ENCODE results near the gene CDH4. TPM values are rescaled to one million over a fixed set of nuclear protein-coding genes. Genes with fewer than 3 reads are reported as not detected.

The CDH4 gene
- total RNA-seq, 1 donor from 2014 or later = 0.99 TPM

- Mint-ChIP-seq H3K27me3 (ENCODE audit: low read depth) (peaks cover 3% of the 10 kb centered on the region), H3K36me3 (ENCODE audit: low read depth) (no peaks in the 10 kb centered on the region), H3K9me3 (ENCODE audit: low read depth) (no peaks in the 10 kb centered on the region), H3K4me1 (ENCODE audit: low read depth) (peaks cover 5% of the 10 kb centered on the region), H3K4me3 (ENCODE audit: unreplicated experiment) (no peak overlapping the region), H3K27ac (ENCODE audit: unreplicated experiment) (no peak overlapping the region)
- peak; percentile 84 for DNase-seq (ENCODE audit: low spot score)
- TF ChIP-seq CTCF (IDR thresholded peaks at IDR 0.05) = no peak
These were observed 414.4 kb downstream of the CDH4 start for GRCh38 chr20:61666471-61666832.

- Mint-ChIP-seq H3K27ac (ENCODE audit: unreplicated experiment) (no peak overlapping the region), H3K27me3 (ENCODE audit: low read depth) (peaks cover 3% of the 10 kb centered on the region), H3K4me3 (ENCODE audit: unreplicated experiment) (no peak overlapping the region), H3K9me3 (ENCODE audit: low read depth) (no peaks in the 10 kb centered on the region), H3K36me3 (ENCODE audit: low read depth) (no peaks in the 10 kb centered on the region), H3K4me1 (ENCODE audit: low read depth) (peaks cover 5% of the 10 kb centered on the region)
- peak; percentile 79 for DNase-seq (ENCODE audit: low spot score)
- no peak for TF ChIP-seq CTCF (IDR thresholded peaks at IDR 0.05)
These were observed 415.2 kb downstream of the CDH4 start for GRCh38 chr20:61667056-61667792.

DNA sequence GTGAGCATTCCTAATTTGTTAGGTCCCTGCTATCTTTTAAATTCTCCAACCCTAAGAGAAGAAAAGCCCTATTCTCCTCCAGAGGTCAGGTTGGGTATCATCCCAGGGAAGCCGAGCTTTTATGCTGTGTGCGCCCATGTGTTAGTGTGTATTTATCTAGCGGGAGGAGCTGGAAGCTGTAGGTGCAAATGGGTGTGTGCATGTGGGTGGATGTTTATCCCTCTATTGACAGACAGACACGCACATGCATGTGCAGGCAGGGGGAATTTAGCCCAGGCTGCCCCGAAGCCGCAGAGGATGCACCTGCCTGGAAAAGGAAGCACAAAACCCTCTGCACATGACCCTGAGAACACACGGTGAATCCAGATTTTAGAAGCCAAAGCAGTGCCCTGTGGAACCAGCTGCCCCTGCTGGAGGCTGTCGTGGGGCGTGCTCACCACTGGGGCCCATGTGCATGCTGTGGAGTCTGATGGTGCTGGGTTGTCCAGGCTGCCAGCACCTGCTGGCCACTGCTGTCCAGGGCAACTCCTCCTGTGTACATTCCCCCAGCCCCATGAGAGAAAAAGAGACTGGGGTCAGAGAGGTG lies 416.1 kb downstream of the CDH4 start:
- H3K27me3 Mint-ChIP-seq (ENCODE audit: low read depth) = peaks cover 9% of the 10 kb centered on the region
- no peak overlapping the region for H3K27ac Mint-ChIP-seq (ENCODE audit: unreplicated experiment)
- DNase-seq (ENCODE audit: low spot score) = no peak
- TF ChIP-seq CTCF (IDR thresholded peaks at IDR 0.05) = no peak
- no peaks in the 10 kb centered on the region for H3K36me3 Mint-ChIP-seq (ENCODE audit: low read depth)
- peaks cover 5% of the 10 kb centered on the region for H3K4me1 Mint-ChIP-seq (ENCODE audit: low read depth)
- no peak overlapping the region for H3K4me3 Mint-ChIP-seq (ENCODE audit: unreplicated experiment)
- H3K9me3 Mint-ChIP-seq (ENCODE audit: low read depth) = no peaks in the 10 kb centered on the region

GRCh38 chr20:61668771-61669503 lies 416.9 kb downstream of the CDH4 start:
- Mint-ChIP-seq H3K4me3 (ENCODE audit: unreplicated experiment) (no peak overlapping the region), H3K27me3 (ENCODE audit: low read depth) (peaks cover 9% of the 10 kb centered on the region), H3K4me1 (ENCODE audit: low read depth) (peaks cover 5% of the 10 kb centered on the region), H3K9me3 (ENCODE audit: low read depth) (no peaks in the 10 kb centered on the region), H3K36me3 (ENCODE audit: low read depth) (no peaks in the 10 kb centered on the region), H3K27ac (ENCODE audit: unreplicated experiment) (no peak overlapping the region)
- no peak for TF ChIP-seq CTCF (IDR thresholded peaks at IDR 0.05)
- peak; percentile 90 for DNase-seq (ENCODE audit: low spot score)

DNA sequence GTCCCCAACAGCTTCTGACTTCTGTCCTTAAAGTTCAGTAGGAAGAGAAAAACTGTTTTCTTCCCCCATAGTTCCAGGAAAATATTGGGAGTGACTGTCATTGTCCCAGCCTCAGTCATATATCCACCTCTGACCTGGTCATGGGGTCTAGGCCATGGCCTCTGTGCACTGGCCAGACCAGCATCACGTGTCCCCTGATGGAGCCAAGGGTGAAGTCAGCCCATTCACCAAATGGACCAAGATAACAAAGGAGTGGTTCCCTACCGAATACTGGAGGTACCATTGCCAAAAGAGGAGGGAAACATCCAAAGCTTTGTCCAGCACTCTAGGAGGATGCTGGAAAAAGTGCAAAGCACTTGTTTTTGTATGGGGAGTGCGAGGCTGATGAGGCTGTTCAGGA lies 418.2 kb downstream of the CDH4 start:
- Mint-ChIP-seq H3K9me3 (ENCODE audit: low read depth) (no peaks in the 10 kb centered on the region), H3K4me1 (ENCODE audit: low read depth) (no peaks in the 10 kb centered on the region), H3K27ac (ENCODE audit: unreplicated experiment) (no peak overlapping the region), H3K27me3 (ENCODE audit: low read depth) (peaks cover 14% of the 10 kb centered on the region), H3K36me3 (ENCODE audit: low read depth) (no peaks in the 10 kb centered on the region), H3K4me3 (ENCODE audit: unreplicated experiment) (no peak overlapping the region)
- no peak for TF ChIP-seq CTCF (IDR thresholded peaks at IDR 0.05)
- DNase-seq (ENCODE audit: low spot score) = no peak
